ENCODE data around the gene MED25.

Gene MED25

DNA sequence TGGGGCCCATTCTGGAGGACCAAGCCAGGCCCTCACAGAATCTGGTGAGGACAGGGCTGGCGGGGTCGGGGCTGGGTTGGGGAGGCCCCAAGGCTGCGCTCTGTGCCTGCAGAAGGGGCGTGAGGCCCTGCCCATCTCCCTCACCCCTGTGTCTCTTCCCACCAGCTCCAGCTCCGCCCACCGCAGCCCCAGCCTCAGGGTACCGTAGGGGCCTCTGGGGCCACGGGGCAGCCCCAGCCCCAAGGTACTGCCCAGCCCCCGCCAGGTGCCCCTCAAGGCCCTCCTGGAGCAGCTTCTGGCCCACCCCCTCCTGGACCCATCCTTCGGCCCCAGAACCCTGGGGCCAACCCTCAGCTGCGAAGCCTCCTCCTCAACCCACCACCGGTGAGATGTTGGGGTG is 17.5 kb downstream of the MED25 start:
- no peaks in the 10 kb centered on the region for H3K9me2 ChIP-seq (replicated peaks; ENCODE audit: low read depth, low read length)
- H3K4me1 ChIP-seq (ENCODE audit: insufficient read depth, low read length, poor library complexity, severe bottlenecking): peaks cover 29% of the 10 kb centered on the region
- peaks cover 3% of the 10 kb centered on the region for H4K20me1 ChIP-seq (ENCODE audit: insufficient read depth, low read length, poor library complexity, severe bottlenecking)
- TF ChIP-seq EZH2phosphoT487 (IDR thresholded peaks at IDR 0.05; ENCODE audit: borderline replicate concordance): no peak
- TF ChIP-seq CTCF (conservative IDR thresholded peaks at IDR 0.05; ENCODE audit: low read length): no peak
- peaks cover 59% of the 10 kb centered on the region; the same call in 1 of the 2 replicates for H3K36me3 ChIP-seq (ENCODE audit: insufficient read depth, low read length)
- H3K9me3 ChIP-seq (ENCODE audit: insufficient read depth, low read depth, low read length): no peaks in the 10 kb centered on the region
- no peak overlapping the region for H3K4me2 ChIP-seq (ENCODE audit: low read depth, low read length, poor library complexity, severe bottlenecking)
- H3K9ac ChIP-seq (ENCODE audit: low read depth, low read length, poor library complexity, severe bottlenecking): no peak overlapping the region
- H3K79me2 ChIP-seq (ENCODE audit: insufficient read depth, low read length): no peaks in the 10 kb centered on the region
- no peak overlapping the region for H3K4me3 ChIP-seq (ENCODE audit: low read length, poor library complexity, severe bottlenecking)
- H2AFZ ChIP-seq (ENCODE audit: low read length): no peak overlapping the region
- H3K27me3 ChIP-seq (ENCODE audit: insufficient read depth, low read length, poor library complexity, severe bottlenecking): no peaks in the 10 kb centered on the region
- no peaks in the 10 kb centered on the region for H3F3A ChIP-seq (ENCODE audit: low read depth)

- Histone ChIP-seq H3K36me3 (ENCODE audit: insufficient read depth, low read length) (peaks cover 54% of the 10 kb centered on the region; the same call in 1 of the 2 replicates), H2AFZ (ENCODE audit: low read length) (no peak overlapping the region), H3K9me2 (replicated peaks; ENCODE audit: low read depth, low read length) (no peaks in the 10 kb centered on the region), H3F3A (ENCODE audit: low read depth) (no peaks in the 10 kb centered on the region), H3K4me2 (ENCODE audit: low read depth, low read length, poor library complexity, severe bottlenecking) (no peak overlapping the region), H3K4me1 (ENCODE audit: insufficient read depth, low read length, poor library complexity, severe bottlenecking) (peaks cover 21% of the 10 kb centered on the region), H3K9ac (ENCODE audit: low read depth, low read length, poor library complexity, severe bottlenecking) (no peak overlapping the region), H3K9me3 (ENCODE audit: insufficient read depth, low read depth, low read length) (no peaks in the 10 kb centered on the region), H3K27me3 (ENCODE audit: insufficient read depth, low read length, poor library complexity, severe bottlenecking) (no peaks in the 10 kb centered on the region), H3K79me2 (ENCODE audit: insufficient read depth, low read length) (no peaks in the 10 kb centered on the region), H4K20me1 (ENCODE audit: insufficient read depth, low read length, poor library complexity, severe bottlenecking) (no peaks in the 10 kb centered on the region), H3K4me3 (ENCODE audit: low read length, poor library complexity, severe bottlenecking) (no peak overlapping the region)
- no peak for TF ChIP-seq EZH2phosphoT487 (IDR thresholded peaks at IDR 0.05; ENCODE audit: borderline replicate concordance)
- no peak for TF ChIP-seq CTCF (conservative IDR thresholded peaks at IDR 0.05; ENCODE audit: low read length)
These were observed 18.3 kb downstream of the MED25 start for GRCh38 chr19:49836176-49837008.

- Histone ChIP-seq H3K79me2 (ENCODE audit: insufficient read depth, low read length) (no peaks in the 10 kb centered on the region), H3K27me3 (ENCODE audit: insufficient read depth, low read length, poor library complexity, severe bottlenecking) (no peaks in the 10 kb centered on the region), H3K9me3 (ENCODE audit: insufficient read depth, low read depth, low read length) (no peaks in the 10 kb centered on the region), H3K36me3 (ENCODE audit: insufficient read depth, low read length) (peaks cover 48% of the 10 kb centered on the region; the same call in 1 of the 2 replicates), H3K4me2 (ENCODE audit: low read depth, low read length, poor library complexity, severe bottlenecking) (no peak overlapping the region), H3K4me1 (ENCODE audit: insufficient read depth, low read length, poor library complexity, severe bottlenecking) (peaks cover 15% of the 10 kb centered on the region), H3F3A (ENCODE audit: low read depth) (no peaks in the 10 kb centered on the region), H4K20me1 (ENCODE audit: insufficient read depth, low read length, poor library complexity, severe bottlenecking) (no peaks in the 10 kb centered on the region), H3K9ac (ENCODE audit: low read depth, low read length, poor library complexity, severe bottlenecking) (no peak overlapping the region), H3K4me3 (ENCODE audit: low read length, poor library complexity, severe bottlenecking) (no peak overlapping the region), H3K9me2 (replicated peaks; ENCODE audit: low read depth, low read length) (no peaks in the 10 kb centered on the region), H2AFZ (ENCODE audit: low read length) (no peak overlapping the region)
- TF ChIP-seq CTCF (conservative IDR thresholded peaks at IDR 0.05; ENCODE audit: low read length) (no peak), EZH2phosphoT487 (IDR thresholded peaks at IDR 0.05; ENCODE audit: borderline replicate concordance) (no peak)
These were observed 18.9 kb downstream of the MED25 start for GRCh38 chr19:49837009-49837310.

All from Loucy (cell line).